ENCODE data around the gene C1QTNF4.
"Not testable (repeated sequence)": the region's sequence is repeated elsewhere in the genome, so short reads cannot be mapped to it uniquely, and the experiment has no call there.

The C1QTNF4 gene

DNA sequence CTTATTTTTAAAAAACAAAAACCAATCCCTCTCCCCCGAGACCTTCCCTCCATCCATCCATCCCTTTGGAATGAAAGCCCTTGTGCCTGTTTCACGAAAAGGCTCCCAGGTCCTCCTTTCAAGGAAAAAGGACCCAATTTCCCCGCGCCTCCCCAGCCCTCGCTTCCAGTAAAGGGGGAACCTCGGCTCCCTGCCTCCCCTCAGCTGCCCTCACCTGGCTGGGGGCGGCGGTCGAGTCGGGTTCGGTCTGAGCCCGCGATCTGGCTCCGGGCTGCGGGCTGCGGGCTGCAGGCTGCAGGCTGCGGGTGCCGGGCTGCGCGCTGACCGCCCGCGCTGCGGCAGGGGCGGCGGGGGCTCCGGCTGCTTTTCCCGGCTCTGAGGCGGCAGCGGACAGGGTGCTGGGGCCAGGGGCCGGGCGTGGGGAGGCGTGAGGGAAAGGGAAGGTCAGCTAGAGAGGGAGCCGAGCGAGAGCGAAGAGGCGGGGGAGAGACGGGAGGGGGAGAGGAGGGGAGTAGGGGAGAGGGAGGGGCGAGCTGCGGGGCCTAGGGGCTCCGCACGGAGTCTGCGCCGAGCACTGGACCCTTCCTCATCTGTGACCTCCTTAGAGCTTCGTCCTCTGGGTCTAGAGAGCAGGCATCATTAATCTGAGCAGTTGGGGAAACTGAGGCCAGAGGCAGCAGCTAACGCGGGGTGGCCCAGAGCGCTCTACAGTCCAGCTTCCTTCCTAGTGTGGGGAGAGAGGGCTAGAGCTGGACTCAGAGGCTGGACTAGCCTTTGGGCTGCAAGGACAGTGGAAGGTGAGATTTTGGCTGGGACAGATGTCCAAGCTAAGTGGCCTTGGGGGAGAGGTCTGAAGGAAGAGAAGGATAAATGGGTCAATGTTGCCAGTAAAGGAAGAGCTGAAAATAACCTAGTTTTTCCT is at the start of gene C1QTNF4:
TSS of gene C1QTNF4 (minus strand) at position 478 of the 922 bp plus-strand sequence. CDS start 3,601 bp downstream, outside the sequence.
- no peak for DNase-seq (ENCODE audit: low read depth)

DNA sequence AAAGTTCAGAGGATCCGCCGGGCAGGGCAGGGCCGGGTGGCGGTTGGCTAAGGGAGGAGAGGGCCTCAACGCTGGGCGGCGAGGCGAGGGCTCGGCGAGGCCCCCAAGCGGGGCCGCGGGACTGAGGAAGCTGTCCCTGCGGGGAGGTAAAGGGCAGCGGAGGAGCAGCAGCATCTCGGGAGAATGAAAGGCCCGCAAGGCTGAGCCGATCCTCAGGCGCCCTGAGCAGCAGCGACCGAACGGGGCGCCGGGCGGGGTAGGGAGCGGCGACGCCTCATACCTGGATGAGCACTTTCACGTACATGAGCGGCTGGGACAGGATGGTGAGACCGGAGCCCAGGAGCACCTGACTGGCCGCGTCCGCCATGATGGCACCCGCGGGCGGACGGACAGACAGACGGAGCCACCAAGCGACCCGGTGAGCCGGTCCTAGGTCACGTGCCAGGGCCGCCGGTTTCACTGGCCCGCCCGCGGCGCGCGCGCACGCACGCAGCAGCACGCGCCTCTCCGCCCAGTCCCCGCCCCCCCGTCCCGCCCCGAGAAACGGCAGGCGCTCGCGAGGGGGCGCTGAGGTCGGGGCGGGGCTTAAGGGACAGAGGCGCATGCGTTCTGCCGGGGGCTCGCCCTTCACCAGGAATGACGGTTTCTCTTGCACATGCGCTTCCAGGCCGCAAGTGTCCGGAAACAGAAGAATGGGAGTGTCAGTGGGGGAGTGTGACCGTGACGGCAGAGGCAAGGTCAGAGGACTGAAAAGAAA is 48.1 kb upstream of the C1QTNF4 start, which contains the start of gene MTCH2:
TSS of gene MTCH2 (minus strand) at position 461 of the 757 bp plus-strand sequence. CDS start at position 367, 94 bp downstream.
- DNase-seq (ENCODE audit: low read depth), result peak; percentile 93

DNA sequence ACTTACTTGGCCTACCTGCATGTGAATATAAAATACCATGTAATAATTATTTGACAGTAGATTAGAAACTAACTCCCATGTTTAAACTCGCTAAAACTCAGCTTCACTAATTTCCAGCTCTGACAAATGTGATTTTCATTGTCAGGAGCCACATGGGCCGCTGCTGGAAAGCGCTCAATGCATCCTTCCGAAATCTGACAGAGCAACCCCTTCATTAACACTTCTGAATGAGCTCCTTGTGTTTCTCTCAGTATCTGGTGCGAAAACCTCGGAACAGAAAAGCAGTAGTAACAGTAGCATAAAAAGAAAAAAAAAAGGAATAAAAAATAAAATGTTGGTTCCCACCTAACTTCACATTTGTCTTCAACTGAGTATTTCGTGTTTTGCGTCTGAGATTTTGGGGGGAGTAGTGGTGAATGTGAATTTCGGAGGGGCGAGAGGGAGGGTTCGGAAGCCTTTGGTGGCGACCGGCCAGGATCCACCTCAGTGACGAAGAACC is 47.4 kb upstream of the C1QTNF4 start:
- DNase-seq (ENCODE audit: low read depth), result no peak

DNA sequence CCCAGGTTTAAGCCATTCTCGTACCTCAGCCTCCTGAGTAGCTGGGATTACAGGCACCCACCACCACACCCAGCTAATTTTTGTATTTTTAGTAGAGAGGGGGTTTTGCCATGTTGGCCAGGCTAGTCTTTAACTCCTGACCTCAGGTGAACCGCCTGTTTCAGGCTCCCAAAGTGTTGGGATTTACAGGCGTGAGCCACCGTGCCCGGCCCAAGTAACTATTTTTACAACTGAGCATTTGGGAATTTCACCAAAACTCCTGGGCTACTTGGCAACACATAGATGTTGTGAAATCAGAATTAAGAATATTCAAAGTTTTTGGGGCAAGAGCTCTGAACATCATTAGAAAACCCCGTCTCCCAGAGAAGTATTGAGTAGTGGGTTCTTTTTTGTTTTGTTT is 46.3 kb upstream of the C1QTNF4 start:
- DNase-seq (ENCODE audit: low read depth), result not testable (repeated sequence)

DNA sequence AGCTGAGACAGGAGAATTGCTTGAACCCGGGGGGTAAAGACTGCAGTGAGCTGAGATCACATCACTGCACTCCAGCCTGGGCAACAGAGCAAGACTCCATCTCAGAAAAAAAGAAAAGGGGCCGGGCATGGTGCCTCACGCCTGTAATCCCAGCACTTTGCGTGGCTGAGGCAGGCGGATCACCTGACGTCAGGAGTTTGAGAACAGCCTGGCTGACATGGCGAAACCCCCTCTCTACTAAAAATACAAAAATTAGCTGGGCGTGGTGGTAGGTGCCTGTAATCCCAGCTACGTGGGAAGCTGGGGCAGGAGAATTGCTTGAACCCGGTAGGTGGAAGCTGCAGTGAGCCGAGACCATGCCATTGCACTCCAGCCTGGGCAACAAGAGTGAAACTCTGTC is 42.1 kb upstream of the C1QTNF4 start:
- not testable (repeated sequence) for DNase-seq (ENCODE audit: low read depth)

DNA sequence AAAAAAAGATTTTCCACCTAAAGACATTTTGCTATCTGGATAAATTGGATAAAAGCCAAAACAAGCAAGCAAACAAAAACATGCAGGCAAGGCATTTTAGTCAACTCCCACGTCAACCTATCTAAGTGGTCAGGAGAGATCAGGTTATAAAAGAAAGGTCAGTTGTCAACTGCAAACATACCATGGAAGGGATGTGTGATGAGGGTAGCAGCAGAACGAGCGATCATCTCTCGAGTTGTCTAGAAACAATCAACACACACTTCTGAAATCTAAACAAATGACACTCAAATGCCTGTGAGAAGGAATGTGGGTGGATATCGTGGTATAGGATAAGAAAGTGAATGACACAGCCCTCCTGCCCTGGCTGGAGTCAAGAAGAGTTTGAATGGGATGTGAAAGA is 37.3 kb upstream of the C1QTNF4 start:
- no peak for DNase-seq (ENCODE audit: low read depth)

DNA sequence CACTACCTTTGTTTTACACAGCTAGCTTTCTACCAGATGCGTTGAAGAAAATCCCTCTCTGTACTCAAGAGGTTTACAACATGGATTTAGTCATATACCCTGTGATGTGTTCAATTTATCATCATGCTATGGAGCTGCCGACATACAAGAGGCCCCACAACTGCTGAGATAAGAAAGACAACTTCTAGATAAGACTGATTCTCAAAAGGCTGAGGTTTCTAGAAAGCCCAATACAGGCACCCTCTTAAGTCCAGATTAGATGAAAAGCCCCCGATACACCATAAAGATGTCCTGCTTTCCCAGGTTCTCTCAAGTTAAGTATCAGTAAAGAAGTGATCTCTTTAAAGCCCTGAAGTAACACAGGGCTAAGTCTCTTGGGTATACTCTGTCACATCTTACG is 33.8 kb upstream of the C1QTNF4 start:
- no peak for DNase-seq (ENCODE audit: low read depth)

DNA sequence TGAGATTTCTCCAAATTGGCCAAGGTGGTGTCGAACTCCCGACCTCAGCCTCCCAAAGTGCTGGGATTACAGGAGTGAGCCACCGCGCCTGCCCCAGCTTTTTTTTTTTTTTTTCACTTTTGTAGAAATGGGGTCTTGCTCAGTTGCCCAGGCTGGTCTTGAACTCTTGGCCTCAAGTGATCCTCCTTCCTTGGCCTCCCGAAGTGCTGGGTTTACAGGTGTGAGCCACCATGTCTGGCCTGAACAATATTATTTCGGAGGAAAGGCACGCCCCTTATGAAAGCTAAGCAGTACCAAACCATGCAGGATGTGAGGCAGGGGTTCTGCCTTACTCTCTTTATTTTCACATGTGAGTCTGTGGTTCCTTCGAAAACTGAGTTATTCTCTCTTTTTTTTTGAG is 32.0 kb upstream of the C1QTNF4 start:
- no peak for DNase-seq (ENCODE audit: low read depth)

DNA sequence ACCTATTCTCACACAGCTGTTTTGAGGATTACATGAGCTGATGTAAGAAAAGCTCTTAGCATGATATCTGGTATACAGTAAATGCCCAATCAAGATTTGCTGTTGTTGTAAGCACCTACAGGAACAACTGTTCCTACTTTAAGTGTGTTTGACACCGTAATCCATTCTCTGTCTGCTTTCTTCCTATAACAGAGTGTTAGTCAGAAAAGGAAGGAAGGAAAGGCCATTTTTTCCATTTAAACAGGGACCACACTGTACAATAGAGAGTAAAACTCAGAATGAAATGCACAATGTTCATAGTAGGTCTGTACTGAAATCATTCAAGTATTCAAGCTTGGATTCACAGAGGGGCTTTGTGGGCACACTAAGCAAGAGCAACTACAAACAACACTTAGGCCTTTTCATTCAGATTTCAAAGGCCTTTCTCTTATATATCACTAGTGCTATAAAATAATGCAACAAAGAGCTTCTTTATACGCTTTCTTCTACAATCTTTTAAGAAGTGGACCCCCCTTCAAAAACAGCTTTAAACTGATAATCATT is 26.7 kb upstream of the C1QTNF4 start:
- no peak for DNase-seq (ENCODE audit: low read depth)

DNA sequence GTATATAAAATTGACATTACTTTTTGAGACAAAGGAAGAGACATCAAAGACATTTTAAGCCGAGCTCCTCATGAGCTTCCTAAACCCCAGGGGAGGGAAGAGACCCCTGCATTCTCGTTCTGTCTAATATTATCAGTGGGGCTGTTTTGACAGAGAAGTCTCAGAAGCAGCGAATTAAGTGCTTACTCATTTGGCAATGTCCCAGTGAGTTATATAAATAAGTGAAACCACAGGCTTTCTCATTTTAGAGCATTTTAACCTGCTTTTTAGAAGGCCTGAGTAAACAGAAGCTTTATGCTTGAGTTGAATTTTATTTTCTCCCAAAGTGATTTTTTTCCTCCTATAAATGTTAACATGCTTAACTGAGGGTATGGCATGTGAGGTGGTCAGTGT is 23.2 kb upstream of the C1QTNF4 start:
- no peak for DNase-seq (ENCODE audit: low read depth)

DNA sequence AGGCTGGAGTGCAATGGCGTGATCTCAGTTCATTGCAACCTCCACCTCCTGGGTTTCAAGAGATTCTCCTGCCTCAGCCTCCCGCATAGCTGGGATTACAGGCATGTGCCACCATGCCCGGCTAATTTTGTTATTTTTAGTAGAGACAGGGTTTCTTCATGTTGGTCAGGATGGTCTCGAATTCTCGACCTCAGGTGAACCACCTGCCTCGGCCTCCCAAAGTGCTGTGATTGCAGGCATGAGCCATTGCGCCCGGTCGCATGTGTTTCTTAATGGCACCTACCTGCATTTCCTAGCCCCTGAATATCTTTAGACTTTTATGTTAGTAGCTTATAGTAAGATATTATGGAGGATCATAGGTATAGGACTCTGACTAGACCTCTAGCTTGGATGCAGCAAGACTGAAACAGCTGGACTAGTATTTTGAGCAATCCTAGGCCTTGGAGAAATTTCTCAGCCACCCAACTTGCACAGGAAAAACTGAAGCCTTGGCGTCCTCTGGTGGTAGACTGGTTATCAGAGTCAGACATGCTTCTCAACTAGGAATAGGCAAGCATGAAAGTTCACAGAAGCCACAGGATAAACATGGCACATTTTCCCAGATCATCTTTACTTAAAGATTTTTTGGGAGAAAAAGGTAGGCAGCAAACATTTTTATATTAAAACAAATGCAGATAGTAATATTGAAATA is 22.7 kb upstream of the C1QTNF4 start:
- DNase-seq (ENCODE audit: low read depth), result no peak

DNA sequence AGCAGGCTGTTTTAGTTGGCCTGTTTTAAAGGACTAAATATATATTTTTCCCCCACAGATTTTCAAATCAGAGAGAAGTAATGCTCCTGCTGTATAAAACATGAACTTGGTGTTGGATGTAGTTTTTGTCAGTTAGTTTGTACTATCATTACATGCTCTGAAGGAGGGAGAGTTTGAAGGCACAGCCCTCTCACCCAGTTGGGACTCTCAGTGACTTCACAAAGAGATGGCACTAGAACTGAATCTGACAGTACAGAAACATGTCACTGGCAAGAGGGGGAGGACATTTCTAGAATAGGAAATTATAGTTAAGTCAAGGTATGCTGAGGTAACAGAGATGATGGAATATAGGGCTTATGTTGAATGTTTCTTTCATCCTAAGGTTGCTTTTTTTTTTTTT is 21.0 kb upstream of the C1QTNF4 start:
- no peak for DNase-seq (ENCODE audit: low read depth)

DNA sequence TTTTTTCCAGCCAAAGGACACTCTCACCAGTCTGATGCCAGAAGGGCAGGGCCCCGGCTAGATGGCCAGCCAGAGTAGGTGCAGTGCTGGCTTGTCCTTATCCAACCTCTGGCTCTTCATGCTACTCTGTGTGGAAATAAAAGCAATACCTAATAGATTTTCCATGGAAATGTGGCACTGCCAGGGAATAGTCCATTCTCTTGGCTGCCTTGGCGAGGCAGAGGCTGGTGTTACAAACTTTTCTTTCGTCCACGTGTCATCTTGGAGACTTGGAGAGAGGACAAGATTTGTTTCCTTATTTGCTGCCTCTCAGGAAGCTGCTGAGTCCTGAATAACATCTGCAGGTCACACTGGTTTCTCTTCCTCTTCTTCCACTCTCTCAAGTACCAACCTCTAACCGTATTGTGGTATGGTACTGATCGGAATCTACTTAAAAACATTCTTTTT is 17.2 kb upstream of the C1QTNF4 start:
- DNase-seq (ENCODE audit: low read depth), result no peak

DNA sequence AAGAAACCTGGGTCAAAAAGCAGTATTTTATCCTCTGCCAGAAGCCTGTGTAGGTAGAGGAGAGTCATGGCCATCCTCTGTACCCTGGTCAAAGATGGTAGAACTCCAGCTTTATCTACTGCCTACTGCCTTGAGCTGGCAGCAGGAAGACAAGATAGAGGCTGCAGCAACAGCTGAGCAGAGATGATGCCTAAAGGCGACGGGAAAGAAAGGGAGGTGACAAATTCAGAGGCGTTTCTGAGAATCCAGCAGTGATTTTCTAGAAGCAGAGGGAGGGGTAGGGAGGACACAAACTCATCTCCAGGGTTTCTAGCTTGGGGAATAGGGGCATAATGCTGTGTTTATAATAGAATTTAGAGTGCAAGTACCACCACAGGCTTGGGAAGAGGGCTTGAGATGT is 15.5 kb upstream of the C1QTNF4 start:
- no peak for DNase-seq (ENCODE audit: low read depth)

DNA sequence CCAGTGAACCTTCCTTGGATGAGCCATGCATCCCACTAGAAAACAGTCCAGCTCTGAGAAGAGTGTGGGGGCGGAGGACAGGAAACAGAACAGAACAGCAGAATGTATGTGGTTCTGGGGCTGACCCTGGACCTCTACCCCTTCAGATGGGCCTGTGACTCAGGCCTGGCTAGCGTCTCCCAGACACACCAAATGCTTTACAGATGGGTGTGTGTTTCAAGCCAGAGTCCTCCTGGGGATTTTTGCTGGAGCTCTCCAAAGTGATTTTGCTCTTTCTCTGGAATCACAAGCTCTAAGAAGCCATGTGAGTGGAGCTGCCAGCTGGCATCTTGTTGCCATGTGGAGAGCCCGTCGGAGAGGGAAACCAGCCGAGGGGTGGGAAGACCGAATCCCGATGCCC is 13.2 kb upstream of the C1QTNF4 start:
- DNase-seq (ENCODE audit: low read depth), result no peak

DNA sequence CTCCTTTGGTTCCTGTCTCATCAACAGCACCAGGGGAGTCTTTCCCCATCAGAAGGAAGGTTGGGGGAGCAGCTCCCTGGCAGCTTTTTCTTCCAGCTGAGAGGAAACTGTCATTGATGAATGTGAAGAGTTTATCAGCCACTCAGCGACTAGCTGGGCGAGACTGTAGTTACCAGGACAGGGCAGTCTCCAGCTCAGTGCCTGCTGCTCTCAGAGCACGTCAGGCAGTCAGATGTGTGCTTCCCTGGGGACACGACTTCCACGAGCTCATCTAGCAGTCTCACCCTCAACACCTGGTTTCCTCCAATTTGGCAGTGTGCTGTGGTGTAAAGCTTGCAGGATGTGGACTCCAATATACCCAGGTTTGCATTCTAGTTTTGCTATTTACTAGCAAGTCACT is 12.5 kb upstream of the C1QTNF4 start:
- DNase-seq (ENCODE audit: low read depth), result no peak

DNA sequence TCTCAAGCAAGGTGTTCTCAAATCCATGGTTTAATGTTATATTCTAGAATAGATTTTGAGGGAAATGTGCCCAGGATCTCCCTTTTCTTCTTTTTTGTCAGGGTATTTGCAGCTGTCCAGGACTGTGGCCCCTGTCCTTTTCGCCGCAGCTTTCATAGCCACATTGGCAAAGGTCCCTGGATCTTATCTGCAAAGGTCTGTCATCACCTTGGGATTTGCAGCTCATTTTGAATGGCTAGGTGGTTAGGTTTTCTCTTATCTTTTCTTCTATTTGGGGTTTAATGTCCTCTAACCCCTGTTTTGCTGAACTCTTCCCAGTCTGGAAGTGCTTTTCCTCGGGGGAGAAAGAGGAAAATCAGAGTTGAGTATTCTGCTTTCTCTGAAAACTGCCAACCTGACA is 11.7 kb upstream of the C1QTNF4 start:
- no peak for DNase-seq (ENCODE audit: low read depth)

DNA sequence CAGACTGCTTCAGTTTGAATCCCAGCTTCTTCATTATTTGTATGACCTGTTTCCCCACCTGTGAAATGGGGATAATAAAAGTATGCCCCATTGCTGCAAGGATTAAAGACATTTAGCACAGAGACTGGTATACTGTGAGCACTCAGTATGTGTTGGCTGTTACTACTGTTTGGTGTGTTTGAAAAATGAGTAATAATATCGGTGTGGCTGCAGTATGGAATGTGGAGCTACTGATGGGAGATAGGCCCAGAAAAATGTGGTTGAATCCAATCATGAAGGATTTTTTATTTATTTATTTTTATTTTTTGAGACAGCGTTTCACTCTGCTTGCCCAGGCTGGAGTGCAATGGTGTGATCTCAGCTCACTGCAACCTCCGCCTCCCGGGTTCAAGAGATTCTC is 9.1 kb upstream of the C1QTNF4 start:
- no peak for DNase-seq (ENCODE audit: low read depth)

DNA sequence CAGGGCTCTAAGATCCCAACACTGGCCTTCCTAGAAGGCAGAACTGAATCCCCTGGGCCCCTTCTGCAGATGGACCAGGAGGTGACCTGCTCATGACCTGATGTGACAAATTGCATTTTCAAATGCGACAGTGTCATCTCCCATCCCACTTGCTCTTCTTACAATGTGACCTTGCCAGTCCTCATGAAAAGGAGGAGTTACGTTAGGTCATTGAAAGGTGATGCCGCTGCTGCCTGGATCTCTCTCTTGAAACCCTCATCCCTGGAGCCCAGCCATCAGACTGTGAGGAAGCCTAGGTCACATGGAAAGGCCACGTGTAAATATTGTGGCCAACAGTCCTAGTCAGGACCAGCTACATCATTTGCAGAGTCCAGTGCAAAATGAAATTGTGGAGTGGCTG is 5.7 kb upstream of the C1QTNF4 start:
- DNase-seq (ENCODE audit: low read depth), result no peak

DNA sequence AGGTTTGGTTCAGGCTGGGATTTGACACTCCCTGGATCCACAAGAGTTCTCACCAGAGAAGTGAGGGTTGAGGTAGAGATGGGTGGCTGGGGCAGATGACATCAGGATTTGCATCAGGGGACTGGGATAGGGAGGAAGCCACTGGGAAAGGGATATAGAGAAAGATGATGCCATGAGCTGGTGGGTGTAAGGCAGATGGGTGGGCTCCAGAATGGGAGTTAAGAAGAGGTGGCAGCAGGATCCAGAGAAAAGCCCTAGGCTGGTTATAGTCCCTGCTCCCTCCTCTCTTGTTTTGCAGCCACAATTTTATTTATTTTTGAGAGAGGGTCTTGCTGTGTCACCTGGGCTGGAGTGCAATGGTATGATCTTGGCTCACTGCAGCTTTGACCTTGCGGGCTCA is 1.8 kb upstream of the C1QTNF4 start:
- no peak for DNase-seq (ENCODE audit: low read depth)

DNA sequence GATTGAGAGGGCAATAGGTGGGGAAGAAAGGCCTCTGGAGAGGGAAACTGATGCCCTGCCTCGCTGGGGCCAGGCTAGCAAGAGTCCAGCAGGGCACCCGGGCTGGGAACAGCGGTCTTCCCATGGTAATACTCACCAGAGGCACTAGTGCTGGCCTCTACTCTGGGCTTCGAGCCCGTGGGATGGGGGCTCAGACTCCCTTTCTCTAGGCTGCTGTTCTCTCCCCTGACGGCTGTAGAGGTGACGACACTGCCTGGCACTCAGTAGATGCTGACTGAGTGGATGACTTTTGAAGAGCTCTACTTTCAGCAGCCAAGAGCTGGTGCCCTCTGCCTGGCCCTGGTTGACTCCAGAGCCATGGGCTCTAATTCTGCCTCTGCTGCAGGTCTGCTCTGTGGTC is 818 bp upstream of the C1QTNF4 start:
- no peak for DNase-seq (ENCODE audit: low read depth)

DNA sequence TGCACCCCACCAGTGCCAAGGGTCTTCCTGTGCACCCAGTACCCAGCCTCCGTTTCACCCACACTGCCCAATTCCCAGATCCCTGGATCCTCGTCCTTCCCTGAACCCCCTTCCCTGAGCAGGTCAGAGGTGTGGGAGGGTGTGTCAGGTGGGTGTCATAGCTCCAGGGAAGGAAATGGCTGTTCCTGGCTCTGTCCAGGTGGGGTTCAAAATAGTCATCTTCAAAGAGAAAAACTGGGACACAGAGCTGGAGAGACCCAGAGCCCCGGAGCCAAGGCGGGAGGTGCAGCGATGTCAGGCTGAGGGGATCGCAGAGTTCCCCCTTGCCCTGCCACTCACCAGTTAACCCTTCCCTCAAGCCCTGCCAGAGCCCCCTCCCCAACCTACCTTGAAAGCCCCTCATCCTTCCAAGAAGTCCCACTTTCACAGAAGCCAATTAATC is 698 bp downstream of the C1QTNF4 start:
- DNase-seq (ENCODE audit: low read depth), result no peak

Data from activated T-helper 9 cell treated with anti-CD3 and anti-CD28 coated beads, Interleukin-2, amount 50 U/mL, for 16 hours (primary cell).